NCI-H2196 treated with DMSO at 0.1 percent for 48 hours (cell line): Measurements from ENCODE around the gene IDS.
"Not testable (repeated sequence)": the region's sequence is repeated elsewhere in the genome, so short reads cannot be mapped to it uniquely, and the experiment has no call there.

Experiments
- DNase-seq: peaks from one replicate; lab custom pipeline; 2025; ENCODE audit not compliant: unreplicated experiment; lab: John Stamatoyannopoulos, UW

Gene IDS

DNA sequence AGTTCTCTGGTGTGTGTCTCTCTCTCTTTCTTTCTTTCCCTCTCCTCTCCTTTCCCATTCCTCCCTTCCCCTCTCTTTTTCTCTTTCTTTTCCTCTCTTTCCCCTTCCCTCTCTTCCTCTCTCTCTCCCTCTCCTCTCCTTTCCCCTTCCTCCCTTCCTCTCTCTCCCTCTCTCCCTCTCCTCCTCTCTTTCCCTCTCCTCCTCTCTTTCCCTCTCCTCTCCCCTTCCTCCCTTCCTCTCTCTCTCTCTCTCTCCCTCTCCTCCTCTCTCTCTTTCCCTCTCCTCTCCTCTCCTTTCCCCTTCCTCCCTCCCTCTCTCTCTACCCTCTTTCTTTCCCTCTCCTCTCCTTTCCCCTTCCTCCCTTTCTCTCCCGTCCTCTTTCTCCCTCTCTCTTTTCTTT lies 23.3 kb upstream of the IDS start:
- no peak for DNase-seq

- no peak for DNase-seq
Measured at GRCh38 chrX:149527705-149528104, 22.6 kb upstream of the IDS start.

- not testable (repeated sequence) for DNase-seq
Measured at GRCh38 chrX:149526318-149527033, 21.4 kb upstream of the IDS start.

DNA sequence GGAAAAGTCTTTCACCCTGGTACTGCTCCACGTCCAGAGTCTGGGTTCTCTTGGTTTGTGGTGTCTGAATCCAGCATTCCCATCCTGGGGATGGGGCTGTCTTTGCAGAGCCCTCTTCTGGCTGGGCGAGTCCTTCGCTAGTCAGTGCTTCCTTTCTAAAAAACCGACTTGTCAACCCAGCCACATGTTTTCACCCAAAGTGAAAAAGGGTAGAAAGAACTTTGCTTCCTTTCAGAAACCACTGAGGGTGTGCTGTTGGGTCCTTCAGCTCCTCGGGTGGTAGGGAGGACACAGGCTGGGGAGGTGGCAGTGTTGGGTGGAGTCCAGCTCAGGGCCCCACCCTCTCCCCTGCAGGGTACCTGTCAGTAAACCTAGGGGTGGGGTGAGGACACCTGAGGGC lies 20.8 kb upstream of the IDS start:
- not testable (repeated sequence) for DNase-seq

DNA sequence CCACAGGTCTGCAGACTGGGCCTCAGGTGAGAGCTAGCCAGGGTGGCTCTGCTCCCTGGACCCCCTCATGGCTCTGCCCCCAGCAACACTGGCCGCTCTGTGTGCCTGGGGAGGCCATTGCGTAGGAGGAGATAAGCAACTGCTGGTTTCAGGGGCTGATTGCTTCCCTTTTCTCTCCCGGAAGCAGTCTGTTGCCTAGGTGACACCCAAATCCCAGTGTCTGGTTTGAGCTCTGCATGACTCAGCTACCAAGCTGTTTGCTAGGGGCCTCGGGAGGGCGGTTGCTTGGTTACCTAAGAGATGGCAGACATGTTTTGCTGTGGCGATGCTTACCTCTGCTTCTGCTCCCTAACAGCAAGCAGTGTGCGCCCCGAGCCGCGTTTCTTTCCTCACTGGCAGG lies 20.3 kb upstream of the IDS start:
- not testable (repeated sequence) for DNase-seq

DNA sequence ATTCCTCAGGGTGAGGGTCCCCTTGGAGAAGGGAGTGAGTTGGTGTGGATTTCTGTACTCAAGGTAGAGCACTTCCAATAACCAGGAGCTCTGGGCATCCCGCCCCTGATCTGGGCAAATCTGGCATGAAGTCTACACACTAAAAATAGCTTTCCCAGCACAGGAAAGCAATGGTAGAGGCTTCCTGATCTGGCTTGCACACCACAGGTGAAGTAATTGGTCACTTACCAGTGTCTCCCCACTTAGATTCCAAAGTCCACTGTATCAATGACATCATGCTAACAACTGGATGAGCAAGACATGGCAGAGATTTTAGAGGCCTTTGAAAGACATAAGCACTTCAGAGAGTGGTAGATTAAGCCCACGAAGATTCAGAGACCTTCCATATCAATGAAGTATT lies 17.8 kb upstream of the IDS start:
- DNase-seq: no peak

GRCh38 chrX:149521438-149521837 lies 16.3 kb upstream of the IDS start:
- no peak for DNase-seq

GRCh38 chrX:149520636-149521277 lies 15.7 kb upstream of the IDS start:
- not testable (repeated sequence) for DNase-seq

GRCh38 chrX:149518236-149518635 lies 13.1 kb upstream of the IDS start:
- DNase-seq: no peak

DNA sequence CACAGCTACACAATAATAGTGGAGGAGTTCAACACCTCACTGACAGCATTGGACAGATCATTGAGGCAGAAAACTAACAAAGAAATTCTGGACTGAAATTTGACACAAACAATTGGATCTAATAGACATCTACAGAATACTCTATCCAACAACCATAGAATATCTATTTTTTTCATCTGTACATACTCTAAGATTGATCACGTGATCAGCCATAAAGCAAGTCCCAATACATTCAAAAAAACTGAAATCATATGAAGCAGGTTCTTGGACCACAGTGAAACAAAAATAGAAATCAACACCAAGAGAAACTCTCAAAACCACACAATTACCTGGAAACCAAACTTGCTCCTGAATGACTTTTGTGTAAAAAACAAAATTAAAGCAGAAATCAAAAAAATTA lies 12.2 kb upstream of the IDS start:
- no peak for DNase-seq

DNA sequence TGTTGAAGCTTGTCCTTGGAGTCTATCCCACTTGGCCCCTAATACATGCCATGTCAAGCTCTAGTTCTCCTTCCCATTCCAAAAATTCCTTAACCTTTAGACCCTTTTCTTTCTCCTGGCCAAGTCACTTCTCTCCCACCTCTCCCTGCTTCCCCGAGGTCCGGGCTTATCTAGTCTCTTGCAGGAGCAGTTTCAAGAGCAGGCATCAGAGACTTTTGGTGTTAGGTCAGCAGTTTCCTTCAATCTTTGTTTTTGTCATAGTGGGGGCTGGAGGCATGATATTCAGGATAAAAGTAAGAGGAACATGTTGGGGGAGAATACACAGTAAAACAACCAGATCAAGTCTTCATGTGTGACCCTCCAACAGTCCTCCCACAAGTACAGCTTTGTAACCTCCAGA lies 11.5 kb upstream of the IDS start:
- no peak for DNase-seq

DNA sequence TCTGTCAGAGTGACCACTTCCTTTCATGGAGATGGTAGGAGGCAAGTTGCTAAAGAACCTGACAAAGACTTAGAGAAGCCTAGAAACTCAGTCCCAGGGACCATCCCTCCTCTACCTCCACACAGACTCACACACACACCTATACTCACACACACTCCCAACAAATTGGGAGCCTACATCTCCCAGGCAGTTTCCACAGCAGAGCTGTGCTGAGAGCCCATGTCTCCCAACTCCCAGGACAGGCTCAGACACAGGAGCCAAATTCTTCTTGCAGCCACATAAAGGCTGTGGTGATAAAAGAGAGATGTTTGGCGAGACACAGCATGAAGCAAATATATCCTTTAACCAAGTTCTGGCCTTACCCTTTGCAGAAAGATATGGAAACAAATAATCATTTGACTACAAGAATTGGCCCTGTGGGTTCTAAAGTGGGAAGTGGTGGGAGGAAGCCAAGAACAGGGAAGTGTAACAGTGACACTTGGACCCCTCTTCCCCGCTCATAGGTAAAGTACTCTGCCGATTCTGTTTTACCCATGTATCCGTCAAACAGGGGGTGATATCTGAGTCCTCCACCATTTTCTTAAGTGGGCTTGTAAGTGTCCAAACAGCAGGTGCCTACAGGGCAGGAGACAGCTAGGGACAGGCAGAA lies 11.0 kb upstream of the IDS start:
- no peak for DNase-seq

GRCh38 chrX:149513825-149514428 lies 8.8 kb upstream of the IDS start:
- DNase-seq: no peak

DNA sequence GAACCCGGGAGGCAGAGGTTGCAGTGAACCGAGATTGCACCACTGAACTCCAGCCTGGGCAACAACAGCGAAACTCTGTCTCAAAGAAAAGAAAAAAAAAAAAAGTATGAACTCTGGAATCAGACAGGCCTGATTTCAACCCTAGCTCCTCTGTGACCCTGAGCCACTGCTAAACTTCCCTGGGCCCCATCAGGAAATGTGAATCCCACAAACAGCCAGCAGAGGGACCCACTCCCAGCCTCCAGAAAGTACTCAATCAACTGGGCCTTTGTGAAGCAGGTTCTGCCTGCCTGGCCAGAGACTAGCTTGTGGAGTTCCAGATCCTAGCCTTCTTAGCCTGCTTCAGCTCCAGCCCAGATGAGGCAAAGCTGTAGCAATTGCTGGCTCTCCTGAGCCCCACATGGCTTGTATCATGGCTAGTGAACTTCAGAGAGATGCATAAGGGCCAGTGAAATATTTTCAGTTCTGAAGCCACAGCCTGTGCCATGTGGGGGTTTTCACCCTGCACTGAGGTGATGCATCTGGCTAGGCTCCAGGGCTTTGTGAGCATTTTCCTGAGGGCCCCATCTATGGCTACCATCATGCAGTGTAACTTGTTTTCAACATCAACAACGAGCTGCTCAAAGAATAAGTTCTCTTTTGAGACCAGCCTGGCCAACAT lies 7.2 kb upstream of the IDS start:
- peak; percentile 25 for DNase-seq

- no peak for DNase-seq
Measured at GRCh38 chrX:149511081-149511480, 6.0 kb upstream of the IDS start.

DNA sequence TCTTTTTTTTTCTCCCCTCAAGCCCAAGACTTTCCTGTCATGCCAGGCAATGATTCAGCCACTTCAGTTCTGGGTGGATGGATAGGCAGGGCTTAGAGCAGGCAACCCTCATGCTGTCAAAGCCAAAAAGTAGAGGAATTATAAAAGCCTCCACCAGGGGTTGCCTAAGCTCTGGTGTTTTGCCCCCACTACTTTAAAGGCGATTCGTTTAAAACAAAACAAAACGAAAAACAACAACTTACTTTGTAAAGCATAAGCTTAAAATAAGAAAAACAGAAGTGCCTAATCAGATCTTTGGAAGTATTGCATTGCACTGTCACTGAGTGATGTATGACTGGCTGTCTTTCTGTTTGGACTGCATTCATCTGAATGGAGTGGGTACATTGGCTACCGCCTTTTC lies 5.3 kb upstream of the IDS start:
- no peak for DNase-seq

- no peak for DNase-seq
Measured at GRCh38 chrX:149508467-149508866, 3.4 kb upstream of the IDS start.

- DNase-seq: no peak
Measured at GRCh38 chrX:149506349-149506748, 1.2 kb upstream of the IDS start.

DNA sequence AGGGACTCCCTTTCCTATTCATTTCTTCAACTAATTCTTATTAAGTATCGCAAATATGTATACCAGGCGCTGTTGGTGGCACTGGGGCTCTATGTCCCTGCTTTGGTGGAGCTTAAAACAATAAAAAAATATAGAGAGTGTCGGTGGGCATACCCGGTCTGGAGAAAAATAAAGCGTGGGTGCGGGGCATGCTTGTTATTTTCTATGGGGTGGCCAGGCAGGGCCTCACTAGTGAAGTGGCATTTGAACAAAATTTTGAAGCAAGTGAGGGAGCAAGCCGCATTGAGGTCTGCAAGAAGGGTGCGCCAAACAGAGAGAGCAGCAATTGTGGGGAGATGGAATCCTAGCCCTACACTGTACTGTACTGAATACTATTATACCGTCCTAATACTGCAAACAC lies 565 bp upstream of the IDS start:
- DNase-seq: no peak

- DNase-seq: peak; percentile 2
Measured at GRCh38 chrX:149504226-149504914, 736 bp downstream of the IDS start.

- DNase-seq: not testable (repeated sequence)
Measured at GRCh38 chrX:149503446-149503845, 1.7 kb downstream of the IDS start.
